BE2C (cell line): Measurements from ENCODE around the gene PDE6H.

ENCODE experiments used
- DNase-seq: peaks from one replicate; pipeline ENCODE4 v3.0.0-alpha.2; 2020
- H3K27me3 ChIP-seq: fragments of 250-450 bp; sonication (Bioruptor Pico); 2 replicates; pipeline ENCODE4 v1.5.1; 2020; ENCODE audit warnings: mild to moderate bottlenecking
- H3K36me3 ChIP-seq: fragments of 250-450 bp; sonication (Bioruptor Pico); 2 replicates; pipeline ENCODE4 v1.5.1; 2020; ENCODE audit warnings: mild to moderate bottlenecking
- H3K4me1 ChIP-seq: fragments of 250-450 bp; sonication (Bioruptor Pico); 2 replicates; pipeline ENCODE4 v1.5.1; 2020
- H3K4me3 ChIP-seq: 2 replicates; pipeline ENCODE4 v1.5.1; 2011; ENCODE audit warnings: low read depth, low read length
- H3K9me3 ChIP-seq: fragments of 250-450 bp; sonication (Bioruptor Pico); 2 replicates; pipeline ENCODE4 v1.5.1; 2020
- TF ChIP-seq, protein P1 (sequence below): IDR thresholded peaks from 2 replicates; pipeline ENCODE4 v1.5.1; 2012; ENCODE audit warnings: mild to moderate bottlenecking, low read depth, low read length

The PDE6H gene

DNA sequence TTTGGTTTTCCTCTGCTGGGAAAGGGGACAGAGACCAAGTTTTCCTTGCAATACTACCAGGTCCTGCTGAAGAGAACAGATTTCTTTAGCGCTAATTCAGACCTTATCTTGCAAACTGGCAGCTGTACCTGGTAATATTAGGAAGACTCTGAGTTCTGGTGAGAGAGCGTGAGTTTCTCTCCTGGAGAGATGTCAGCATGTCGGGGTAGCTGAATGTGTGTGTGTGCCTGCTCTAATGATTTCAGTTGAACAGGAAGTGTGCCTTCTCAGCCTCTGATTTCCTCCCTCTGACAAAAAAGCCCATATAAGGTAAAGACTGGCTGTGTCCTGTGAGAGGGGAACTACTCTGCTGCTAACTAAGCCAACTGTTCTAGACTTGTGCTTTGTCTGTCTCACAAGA, 24.2 kb upstream of the PDE6H start:
- H3K4me3 ChIP-seq: 0 out of 2 replicates have a peak overlapping the region, but pooled peaks have one; percentile 5
- peaks cover 17% of the 10 kb centered on the region for H3K4me1 ChIP-seq
- H3K36me3 ChIP-seq: no peaks in the 10 kb centered on the region
- DNase-seq: peak; percentile 37
- no peaks in the 10 kb centered on the region for H3K9me3 ChIP-seq
- TF ChIP-seq, protein P1, sequence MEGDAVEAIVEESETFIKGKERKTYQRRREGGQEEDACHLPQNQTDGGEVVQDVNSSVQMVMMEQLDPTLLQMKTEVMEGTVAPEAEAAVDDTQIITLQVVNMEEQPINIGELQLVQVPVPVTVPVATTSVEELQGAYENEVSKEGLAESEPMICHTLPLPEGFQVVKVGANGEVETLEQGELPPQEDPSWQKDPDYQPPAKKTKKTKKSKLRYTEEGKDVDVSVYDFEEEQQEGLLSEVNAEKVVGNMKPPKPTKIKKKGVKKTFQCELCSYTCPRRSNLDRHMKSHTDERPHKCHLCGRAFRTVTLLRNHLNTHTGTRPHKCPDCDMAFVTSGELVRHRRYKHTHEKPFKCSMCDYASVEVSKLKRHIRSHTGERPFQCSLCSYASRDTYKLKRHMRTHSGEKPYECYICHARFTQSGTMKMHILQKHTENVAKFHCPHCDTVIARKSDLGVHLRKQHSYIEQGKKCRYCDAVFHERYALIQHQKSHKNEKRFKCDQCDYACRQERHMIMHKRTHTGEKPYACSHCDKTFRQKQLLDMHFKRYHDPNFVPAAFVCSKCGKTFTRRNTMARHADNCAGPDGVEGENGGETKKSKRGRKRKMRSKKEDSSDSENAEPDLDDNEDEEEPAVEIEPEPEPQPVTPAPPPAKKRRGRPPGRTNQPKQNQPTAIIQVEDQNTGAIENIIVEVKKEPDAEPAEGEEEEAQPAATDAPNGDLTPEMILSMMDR: no peak
- no peaks in the 10 kb centered on the region for H3K27me3 ChIP-seq

DNA sequence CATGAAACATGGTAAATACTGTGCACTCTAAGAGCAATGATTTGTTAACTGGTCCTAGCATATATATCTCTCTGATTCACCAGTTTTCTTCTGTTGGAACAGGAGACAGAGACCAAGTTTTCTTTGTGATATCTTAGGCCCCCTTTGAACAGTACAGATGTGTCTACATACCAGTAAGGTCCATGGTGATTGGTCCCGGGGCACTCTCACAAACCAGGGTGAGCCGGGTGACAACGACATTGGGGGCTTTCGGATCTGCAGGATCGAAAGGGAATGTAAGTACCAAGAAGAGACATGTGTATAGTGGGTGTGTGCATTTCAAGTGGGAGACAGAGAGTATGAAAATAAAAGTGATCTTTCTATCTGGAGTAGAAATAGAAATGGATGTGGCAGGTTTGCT, 23.2 kb upstream of the PDE6H start:
- Histone ChIP-seq H3K27me3 (no peaks in the 10 kb centered on the region), H3K9me3 (no peaks in the 10 kb centered on the region), H3K4me3 (no peak overlapping the region), H3K4me1 (peaks cover 17% of the 10 kb centered on the region), H3K36me3 (no peaks in the 10 kb centered on the region)
- no peak for DNase-seq
- TF ChIP-seq, protein P1: no peak

DNA sequence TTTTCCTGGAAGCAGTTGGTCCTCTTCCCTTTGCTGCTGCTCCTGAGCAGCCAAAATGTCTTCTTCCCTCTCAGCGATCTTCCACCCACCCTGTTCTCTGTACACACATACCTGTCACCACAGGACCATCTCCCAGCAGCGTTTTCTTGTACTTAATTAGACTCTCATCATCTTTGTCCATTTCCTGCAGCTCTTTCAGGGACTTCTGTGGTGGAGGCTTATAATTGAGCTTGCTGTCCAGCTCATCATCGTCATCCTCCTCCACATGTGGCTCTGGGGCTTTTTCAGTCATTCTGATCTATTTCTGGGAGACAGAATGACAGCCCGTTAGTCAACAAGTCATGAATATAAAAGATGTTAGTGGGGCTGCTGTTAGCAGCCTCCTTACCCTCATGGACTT, 22.4 kb upstream of the PDE6H start:
- TF ChIP-seq, protein P1: no peak
- H3K36me3 ChIP-seq: no peaks in the 10 kb centered on the region
- H3K4me1 ChIP-seq: peaks cover 17% of the 10 kb centered on the region
- no peaks in the 10 kb centered on the region for H3K9me3 ChIP-seq
- no peak for DNase-seq
- no peaks in the 10 kb centered on the region for H3K27me3 ChIP-seq
- no peak overlapping the region for H3K4me3 ChIP-seq

DNA sequence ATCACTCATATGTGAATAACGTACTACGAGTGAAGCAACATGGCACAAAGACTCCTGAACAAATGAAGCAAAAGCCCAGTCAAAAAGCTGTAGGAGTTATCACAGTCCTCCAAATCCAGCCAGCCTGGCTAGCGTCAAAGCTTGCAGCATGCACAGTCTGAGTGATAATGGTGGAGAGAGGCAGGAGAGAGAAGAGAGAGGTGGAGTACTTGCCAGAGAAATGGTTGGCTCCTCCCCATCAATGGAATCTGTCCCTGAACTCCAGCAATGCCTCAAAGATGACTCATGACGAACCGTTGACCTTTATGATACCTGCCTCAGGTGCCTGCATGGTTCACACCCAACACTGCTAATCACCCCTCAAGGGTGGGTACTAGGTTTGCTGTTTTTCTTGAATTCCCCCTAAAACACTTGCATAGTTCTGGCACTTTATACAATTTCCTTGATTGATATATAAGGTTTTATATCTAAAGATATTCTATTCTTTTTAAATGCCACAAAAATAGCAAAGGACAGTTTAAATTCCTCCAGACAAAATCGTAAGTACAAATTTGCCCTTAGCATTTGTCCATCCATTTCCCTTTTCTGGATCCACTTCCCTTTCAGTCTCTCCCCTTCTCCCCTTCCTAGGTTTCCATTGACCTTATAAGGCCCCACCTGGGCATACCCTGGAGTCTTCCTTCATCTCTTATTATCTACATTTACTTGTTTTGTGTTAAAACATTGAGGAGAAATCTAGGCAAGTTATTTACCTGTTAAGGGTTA, 21.7 kb upstream of the PDE6H start:
- Histone ChIP-seq H3K36me3 (no peaks in the 10 kb centered on the region), H3K4me3 (no peak overlapping the region), H3K27me3 (no peaks in the 10 kb centered on the region), H3K9me3 (no peaks in the 10 kb centered on the region), H3K4me1 (peaks cover 19% of the 10 kb centered on the region)
- TF ChIP-seq, protein P1: no peak
- no peak for DNase-seq

DNA sequence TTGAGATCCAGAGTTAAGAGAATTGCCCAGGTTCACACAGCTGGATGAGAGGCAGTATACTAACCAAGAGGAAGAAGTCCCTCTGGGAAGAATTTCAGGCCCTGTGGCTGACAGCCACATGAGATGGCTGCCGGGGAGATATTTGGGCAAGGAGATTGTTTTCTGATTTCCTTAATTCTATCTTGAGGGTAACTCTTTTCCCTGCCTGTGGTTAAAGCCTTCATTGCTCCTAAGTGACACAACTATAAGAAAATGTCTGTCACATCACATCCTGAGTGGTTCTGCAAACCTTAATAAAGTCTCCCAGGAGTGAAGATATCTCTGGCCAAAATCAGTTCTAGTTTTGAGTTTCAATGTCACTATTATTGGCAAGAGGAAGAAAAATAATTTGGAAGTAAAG, 21.0 kb upstream of the PDE6H start:
- Histone ChIP-seq H3K4me3 (no peak overlapping the region), H3K36me3 (no peaks in the 10 kb centered on the region), H3K27me3 (no peaks in the 10 kb centered on the region), H3K4me1 (peaks cover 25% of the 10 kb centered on the region), H3K9me3 (no peaks in the 10 kb centered on the region)
- no peak for DNase-seq
- TF ChIP-seq, protein P1: no peak

DNA sequence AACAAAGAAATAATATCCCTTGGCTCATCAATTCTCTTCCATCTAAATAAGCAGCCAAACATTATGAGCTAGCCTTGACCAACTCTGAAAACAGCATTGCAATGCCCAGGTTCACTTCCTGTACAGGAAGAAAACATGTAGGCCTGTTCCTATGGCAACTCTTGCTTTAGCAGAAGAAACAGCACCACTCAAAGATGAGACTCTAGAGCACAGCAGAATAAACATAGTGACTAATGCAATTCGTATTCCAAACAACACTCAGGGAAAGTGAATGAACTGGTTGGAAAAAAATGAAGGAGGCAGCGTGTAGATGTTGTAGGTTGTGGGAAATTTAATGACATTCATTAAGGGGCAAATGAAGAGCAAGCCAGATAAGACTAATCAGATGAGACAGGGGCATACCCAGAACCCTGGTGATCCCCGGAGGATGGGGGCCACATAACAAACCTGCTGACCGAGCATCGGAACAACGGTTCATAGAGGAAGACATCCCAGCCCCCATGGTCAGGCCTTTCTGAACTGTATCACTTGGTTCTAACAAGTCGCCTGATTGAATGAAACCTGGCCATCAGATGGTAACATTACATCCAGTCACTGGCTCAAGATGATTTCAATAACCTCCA, 20.4 kb upstream of the PDE6H start:
- Histone ChIP-seq H3K4me1 (peaks cover 25% of the 10 kb centered on the region), H3K4me3 (no peak overlapping the region), H3K27me3 (no peaks in the 10 kb centered on the region), H3K9me3 (no peaks in the 10 kb centered on the region), H3K36me3 (no peaks in the 10 kb centered on the region)
- DNase-seq: no peak
- TF ChIP-seq, protein P1: no peak
